IPS-NIHi7 (cell line): Measurements from ENCODE around the gene FLNB.
"Not testable (repeated sequence)": the region's sequence is repeated elsewhere in the genome, so short reads cannot be mapped to it uniquely, and the experiment has no call there.

ENCODE experiments used
- DNase-seq: peaks from one replicate; pipeline ENCODE4 v3.0.0; 2012; ENCODE audit warnings: mixed read lengths; ENCODE audit errors: extremely low spot score

FLNB gene

DNA sequence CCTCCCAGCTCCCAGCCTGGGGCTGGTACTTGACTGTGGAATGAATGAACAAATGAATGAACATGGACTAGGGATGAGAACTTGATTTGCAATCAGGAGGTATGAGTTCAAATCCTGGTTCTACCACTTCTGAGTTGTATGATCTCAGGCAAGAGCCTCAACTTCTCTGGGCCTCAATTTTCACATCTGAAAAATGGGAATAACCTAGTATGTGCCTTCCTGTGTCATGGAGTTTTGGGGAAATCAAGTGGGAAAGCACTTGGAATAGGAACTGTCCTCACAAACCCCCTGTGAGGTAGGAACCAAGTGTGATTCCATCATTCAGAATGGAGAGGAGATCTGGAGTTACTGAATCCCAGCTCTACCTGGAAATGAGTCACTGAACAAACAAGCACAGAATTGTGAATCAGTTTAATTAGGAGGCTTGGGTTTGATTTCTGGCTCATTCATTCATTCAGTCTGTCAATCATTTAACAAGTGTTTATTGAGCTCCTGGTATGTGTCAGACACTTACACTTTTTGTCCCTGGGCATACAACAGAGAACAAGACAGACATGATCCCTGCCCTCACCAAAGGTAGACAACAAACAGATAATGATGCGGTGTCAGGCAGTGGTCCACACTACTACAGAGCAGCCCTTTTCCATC, 172.8 kb downstream of the FLNB start:
- DNase-seq, result no peak

DNA sequence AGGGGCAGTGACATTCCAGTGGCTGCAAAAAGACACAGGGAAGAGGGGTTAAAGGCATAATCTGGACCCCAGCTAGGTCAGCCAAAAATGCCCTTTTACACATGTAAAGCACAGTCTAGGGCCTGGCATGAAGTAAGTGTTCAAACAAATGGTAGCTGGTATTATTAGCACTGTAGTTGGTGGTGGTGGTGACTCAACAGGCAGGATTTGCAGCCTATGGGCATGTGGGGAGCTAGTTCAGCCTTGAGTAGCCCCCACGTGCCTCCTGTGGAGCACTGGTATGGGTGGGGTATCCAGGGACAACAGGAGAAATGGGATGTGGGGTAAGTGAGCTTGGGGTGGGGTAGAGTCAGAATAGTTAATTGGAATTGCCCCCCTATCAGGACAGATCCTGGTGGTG, 175.0 kb downstream of the FLNB start:
- no peak for DNase-seq

DNA sequence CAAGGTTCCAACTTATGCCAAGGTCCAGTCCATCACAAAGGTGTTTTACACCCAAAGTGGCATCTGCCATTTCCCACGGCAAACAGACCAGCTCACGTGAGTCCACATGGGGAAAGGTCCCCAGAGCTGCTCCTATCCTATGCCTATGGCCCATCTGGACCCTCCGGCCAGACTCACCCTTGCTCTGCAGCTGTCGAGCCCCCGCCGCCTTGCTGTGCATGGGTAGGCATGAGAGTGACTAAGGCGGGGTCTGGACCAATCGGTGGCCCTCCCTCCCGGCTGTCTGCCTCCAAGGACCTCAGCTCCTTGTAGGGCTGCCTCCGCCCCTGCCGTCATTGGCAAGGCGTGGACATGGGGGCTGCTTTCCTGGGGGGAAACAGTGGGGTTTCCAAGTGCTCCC, 175.7 kb downstream of the FLNB start:
- no peak for DNase-seq

DNA sequence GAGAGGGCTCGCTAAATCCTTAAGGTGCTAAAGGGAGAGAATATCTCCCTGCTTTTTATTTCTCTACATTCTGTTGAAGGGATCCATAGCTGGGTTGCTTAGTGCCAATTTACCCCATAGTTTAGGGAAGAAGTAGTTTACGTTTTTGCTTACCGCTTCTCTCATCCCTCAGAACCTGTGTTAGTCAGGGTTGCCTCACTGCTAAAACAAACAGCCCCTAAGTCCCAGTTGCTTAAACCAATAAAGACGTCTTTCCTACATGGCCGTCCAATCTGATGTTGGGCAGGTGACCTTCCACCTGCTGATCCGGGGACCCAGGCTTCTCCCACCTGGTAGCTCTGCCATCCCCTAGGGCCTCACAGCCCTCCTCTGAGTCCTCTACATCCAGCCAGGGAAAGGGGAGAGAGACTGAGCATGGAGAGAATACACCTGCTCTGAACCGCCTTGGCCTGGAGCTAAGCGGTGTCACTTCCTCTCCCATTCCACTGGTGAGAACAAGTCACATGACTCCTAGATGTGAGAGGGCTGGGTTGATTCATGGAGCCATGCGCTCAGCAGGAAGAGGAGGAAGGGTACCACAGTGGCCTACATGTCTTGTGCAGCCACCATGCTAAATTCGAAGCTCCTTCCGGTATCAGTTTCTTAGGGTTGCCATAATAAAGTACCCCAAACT, 176.2 kb downstream of the FLNB start:
- DNase-seq, result no peak

DNA sequence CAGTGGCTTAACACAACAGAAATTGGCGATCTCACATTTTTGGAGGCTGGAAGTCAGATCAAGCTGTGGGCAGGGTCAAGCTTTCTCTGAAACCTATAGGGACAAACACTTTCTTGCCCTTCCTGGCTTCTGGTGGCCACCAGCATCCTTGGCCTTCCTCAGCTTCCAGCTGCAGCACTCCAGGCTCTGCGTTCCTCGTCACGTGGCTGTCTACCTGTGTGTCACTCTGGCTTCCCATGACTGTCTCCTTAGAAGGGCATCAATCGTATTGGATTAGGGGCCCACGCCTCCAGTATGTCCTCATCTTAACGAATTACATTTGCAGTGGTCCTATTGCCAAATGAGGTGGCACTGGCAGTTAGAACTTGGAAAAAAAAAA, 176.7 kb downstream of the FLNB start:
- DNase-seq, result no peak

DNA sequence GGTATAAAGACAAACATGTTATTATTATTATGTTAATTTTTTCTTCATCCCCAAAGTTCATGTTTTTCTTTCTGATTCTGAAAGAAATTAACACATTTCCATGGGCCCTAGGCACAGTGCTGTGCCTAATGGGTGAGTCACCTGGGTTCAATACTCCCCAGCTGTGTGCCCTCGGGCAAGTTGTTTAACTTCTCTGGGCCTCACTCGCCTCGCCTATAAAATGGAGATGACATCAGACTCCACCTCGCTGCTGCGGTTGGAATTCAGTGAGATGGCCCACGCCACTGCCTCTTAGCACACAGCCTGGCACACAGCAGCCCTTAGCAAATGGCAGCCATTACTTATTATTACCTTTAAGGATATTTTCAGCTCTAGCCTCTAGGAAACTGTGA, 179.9 kb downstream of the FLNB start:
- DNase-seq, result no peak

DNA sequence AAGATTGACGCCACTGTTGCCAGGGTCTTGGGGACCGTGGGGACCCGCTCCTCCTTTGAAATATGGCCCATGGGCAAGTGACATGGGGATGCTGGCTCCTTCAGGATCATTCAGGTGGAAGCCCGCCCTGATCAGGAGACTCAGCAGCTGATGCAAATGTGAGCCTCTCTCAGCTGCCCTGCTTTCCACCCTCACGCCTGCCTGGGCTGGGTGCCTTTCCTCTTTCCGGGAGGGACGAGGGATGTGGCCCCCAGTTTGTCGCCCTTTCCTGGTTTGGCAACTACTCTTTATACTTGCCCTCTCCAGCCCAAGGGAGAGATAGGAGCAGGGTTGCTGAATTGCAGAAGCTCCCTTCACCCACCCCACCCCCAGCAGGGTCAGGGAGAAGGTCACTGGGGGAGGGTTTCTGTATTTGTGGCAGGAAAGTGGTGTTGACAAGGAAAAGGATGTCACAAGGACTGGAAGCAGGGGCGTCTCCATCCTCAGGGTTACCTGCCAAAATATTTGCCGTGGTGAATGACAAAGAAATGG, 180.8 kb downstream of the FLNB start:
- no peak for DNase-seq

DNA sequence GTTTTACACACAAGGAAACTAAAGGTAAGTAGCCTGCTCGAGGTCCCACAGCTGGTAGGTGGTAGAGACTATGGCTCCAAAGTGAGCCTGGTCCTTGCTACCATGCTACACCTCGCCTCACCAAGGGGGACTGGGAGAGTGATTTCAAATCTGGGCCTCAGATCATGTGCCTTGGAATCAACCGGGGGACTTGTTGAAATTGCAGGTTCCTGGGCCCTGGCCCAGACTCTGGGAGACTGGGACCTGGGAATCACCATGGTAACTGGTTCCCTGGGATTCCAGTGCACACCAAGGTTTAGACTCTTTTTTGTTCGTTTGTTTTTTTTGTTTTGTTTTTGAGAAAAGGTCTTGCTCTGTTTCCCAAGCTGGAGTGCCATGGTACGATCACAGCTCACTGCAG, 181.5 kb downstream of the FLNB start:
- no peak for DNase-seq

DNA sequence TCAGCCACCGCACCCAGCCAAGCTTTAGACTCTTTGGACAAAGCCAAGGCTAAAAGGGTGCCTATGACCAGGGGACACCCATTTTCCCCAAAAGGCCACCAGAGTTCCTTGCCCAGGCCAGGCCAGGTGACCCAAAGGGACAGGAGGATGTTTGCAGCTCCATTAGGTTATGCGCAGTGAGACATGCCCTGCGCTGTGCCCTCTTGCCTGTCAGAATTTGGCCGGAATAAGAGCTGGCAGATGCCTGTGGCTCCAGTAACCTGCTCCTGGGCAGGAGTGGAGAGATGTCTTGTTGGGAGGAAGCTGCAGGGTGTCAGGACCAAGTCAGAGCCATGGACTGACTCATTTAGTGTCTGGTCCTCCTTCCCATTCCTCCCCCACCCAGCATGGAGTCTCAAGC, 182.1 kb downstream of the FLNB start:
- DNase-seq, result no peak

DNA sequence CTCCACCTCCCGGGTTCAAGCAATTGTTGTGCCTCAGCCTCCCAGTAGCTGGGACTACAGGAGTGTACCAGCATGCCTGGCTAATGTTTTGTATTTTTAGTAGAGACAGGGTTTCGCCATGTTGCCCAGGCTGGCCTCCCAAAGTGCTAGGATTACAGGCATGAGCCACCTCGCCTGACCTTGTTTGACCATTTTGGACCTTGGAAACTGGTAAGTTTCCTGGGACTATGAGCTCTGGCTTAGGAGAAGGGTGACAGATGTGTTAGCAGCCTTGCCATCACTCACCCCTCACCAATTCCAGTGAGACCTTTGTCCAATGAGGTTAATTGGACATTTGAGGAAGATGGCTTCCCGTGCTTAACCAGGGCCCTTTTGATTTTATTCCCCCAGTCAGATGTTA, 182.7 kb downstream of the FLNB start:
- no peak for DNase-seq

DNA sequence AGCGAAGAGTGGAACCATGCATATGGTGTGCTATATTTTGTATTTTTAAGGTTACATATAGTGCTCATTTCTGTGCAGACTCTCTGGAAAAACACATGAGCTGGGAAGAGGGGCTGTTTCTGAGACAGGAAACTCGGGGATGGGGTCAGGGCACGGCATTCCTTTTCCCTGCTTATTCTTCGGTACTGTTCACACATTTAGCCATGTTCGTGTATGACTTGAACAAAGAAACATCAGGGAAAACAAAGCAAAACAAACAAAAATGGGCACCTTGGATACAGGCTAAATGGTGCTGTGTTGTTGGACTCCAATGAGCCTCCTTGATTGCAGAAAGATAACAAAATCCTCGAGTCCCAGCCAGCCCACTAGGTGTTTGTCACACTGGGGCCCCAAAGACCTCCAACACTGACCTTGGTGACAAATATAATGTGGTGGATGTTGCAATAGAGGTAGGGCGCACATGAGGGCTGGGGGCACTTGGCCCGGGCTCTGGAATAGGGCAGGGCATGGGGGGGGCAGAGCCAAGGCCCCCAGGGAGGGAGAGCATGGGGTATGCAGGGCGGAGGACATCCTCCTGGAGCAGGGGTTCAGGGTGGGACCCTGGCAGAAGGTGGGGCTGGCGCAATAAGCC, 183.3 kb downstream of the FLNB start:
- no peak for DNase-seq

DNA sequence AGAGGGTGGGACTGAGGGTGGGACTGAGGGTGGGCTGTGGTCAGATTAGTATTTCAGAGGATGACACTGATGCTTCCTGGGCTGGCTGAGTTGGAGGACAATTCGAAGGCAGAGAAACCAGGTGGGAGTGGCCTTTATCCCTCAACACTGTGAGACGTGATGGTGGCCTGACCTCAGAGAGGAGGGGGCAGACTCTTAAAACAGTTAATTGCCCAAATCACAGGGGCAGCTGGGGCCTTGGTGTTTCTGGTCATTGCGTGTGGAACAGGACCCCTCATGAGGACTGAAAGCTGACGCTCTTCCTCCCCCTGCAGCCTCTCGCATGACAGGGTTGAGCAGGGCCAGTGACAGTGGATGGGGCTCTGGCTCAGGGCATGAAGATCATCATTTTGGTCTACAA, 183.8 kb downstream of the FLNB start:
- DNase-seq, result no peak

DNA sequence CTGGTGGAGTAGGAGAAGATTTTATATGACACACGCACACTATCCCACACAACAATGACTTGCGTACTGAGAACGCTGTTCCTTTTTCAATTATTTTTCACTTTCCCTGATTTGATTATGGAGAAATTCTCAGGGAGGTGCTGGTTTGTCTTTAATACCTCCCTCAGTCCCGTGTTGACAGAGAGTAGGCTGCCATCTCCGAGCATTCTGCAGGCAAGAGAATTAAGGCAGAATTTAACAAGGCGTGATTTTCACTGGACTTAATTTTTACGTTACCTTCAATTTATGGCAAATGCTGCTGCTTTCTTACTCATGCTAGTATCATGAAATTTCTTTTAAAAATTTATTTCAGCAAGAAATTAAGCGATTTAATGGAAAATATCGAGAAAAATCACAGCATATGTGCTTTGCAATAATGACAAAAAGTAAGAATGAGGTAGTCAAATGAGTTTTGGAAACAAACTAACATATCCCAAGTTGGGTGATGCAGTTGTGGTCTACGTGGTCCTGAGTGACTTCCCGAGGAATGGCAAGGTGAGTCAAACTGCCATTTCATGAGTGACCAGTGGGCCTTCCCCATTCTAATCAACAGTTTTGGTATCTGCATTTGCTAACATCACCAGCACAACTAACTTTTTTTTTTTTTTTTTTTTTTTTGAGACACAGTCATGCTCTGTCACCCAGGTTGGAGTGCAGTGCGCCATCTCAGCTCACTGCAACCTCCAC, 185.6 kb downstream of the FLNB start:
- DNase-seq, result no peak

DNA sequence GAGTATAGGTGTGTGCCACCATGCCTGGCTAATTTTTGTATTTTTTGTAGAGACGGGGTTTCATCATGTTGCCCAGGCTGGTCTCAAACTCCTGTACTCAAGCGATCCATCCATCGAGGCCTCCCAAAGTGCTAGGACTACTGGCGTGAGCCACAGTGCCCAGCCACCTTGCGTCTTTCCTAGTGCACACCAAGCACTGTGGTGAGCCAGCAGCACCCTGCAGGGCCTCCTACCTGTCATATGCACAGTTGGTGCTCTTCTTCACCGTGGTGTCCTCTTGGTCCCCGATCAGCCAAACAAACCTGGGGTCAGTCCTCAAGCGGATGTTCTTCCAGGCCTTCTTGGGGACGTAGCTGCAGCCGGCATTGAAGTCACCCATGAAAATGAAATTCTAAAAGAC, 189.4 kb downstream of the FLNB start:
- DNase-seq, result no peak

DNA sequence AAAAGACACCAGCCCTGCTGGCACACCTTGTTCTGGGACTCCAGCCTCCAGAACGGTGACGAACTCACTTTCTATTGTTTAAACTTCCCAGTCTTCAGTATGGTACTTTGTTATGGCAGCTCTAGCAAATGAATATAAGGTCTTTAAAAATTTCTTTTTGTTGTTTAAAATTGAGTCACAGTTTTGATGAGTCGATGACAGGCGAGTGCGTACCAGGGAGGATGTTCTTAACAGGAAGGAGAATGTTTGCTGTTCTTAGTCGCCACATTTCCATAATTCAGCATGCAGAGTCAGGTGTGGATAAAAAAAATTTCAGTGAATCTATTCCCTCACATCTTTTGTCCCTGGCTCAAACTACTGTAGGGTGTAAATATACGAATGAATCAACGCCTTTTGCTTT, 190.1 kb downstream of the FLNB start:
- no peak for DNase-seq

DNA sequence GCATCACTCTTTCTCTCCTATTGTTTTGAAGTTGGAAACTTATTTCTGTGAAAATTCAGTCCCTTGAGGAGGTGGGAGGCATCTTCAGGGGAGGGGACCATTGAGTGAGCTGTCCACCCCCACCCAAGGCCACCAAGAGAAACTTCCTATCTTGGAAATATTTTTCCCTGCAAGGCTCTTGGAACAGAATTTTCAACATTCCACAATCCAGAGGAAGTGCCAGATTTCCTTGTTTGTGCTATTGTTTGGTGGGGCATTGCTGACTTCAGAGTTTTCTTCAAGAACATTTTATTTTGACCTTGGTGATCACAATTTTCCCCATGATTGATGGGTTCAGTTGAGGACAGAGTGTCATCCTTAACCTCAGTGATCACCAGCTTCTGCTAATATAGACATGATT, 190.6 kb downstream of the FLNB start:
- no peak for DNase-seq

DNA sequence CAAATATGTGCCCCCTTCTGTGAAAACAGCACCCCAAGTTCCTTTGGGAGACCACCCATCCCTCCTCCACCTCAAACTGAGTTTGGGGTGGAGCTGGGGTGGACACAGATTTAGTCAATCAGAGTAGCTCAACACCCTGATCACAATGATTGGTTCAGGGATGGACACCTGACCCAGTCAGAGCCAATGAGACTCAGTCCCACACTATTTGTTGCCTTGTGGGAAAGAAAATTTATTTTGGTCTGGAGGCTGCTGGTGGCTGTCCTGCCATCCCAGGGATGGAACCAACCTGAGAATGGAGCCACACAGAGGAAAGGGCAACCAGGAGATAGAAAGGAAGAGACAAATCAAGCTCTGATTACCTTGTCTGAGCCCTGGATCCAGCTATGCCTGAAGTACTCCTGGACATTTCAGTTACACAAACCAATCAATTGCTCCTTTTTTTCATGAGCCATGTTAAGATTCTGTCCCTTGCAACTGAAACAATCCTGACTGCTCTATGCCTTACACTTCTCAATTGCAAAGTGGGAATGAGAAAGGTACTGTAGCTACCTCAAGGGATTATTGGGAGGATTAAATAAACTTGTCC, 192.0 kb downstream of the FLNB start:
- DNase-seq, result no peak

DNA sequence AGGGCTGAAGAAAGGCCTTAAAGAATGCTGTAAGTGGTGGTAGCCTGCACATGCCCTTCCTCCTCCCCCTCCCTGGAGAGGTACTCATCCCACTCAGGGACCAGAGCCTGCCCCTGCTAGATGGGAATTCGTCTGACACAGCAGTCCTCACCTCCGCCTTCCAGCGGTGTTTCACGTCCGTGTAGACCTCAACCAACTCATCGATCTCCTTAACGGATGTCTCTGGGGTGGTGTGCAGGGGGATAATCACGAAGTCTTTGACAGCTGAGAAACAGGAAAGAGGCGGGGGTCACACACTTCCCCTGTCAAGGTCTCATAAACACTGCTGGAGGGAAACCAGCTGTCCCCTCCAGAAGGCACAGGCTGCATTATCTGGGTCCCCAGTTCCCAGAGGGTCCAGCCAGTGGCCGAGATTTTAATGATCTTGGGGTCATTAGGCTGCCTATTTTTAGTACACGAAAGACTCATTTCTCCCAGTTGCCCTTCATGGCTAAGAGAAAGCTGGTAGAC, 192.7 kb downstream of the FLNB start:
- DNase-seq, result no peak

DNA sequence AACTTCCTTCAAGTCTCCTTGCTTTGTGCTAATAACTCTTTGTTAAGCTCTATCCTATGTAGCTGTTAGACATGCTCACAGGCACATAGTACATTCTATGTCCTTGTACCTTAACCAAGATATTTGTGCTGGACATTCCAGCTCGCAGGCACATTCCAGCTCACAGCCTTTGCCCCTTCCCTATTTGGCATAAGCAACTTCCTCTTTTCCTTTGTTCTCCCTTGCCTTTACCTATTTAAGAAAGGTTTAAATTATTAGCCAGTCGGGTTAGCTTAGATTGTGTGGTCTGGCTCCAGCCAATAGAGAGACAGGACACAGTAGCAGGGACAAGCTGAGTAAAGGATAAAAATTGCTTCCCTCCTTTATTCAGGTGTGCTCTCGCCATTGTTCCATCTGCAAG, 193.2 kb downstream of the FLNB start:
- DNase-seq, result not testable (repeated sequence)

DNA sequence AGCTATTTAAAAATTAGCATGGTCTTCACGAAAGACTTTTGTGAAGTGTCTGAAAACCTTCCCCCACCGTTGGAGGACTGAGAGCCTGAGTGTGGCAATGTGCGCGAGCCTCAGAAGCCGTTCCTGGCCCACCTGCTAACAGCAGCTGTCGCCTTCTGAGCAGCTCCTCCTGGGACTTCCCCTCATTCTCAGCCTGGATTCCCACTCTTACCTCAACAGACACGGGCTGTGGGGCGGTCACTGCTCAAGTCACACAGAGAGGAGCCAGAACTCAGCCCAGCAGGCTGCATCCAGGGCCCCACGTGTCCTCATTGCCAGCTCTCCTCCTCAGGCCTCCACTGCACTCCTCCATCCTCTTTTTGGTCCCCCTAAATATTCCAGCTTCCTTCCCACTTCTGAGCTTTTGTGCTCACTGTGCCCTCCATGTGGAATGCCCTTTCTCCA, 194.7 kb downstream of the FLNB start:
- DNase-seq, result no peak

DNA sequence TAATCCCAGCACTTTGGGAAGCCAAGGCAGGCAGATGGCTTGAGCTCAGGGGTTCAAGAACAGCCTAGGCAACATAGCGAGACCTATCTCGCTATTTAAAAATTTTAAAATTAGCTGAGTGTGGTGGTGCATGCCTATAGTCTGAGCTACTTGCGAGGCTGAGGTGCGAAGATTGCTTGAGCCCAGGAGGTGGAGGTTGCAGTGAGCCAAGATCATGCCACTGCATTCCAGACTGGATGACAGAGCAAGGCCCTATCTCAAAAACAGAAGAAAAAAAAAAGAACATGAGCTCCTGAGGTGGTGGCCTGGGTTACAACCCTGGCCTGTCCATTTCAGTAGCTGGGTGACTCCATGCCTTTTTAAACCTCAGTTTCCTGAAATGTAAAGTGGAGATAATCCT, 195.3 kb downstream of the FLNB start:
- no peak for DNase-seq

DNA sequence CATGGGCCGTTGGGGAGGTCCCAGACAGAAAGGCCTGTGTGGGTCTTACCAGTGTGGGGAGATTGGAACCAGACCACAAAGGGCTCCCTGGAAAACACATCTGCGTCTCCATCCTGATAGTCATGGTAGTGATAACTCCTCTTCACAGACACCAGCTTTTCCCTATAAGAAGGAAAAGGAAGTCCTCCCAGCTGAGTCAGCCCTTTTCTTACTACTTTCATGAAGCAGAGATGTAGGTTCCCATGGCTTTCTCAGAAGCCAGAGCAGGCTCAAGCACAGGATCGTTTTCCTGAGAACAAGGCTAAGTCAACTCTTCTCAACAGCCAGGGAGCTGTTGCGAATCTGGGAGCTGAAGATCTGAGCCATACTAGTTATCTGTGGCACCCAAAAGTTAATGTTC, 196.5 kb downstream of the FLNB start:
- DNase-seq, result no peak
